SIG-M5 treated with dmso at 0.1 percent for 504 hours (cell line): ENCODE measurements around the gene TRPV3.
"Not testable (repeated sequence)": the region's sequence is repeated elsewhere in the genome, so short reads cannot be mapped to it uniquely, and the experiment has no call there.

Experiments used
- DNase-seq: peaks from one replicate; lab custom pipeline; 2025; ENCODE audit not compliant: unreplicated experiment; lab: John Stamatoyannopoulos, UW

Gene TRPV3

GRCh38 chr17:3475812-3476610, 81.6 kb downstream of the TRPV3 start, which contains the start of gene ASPA:
Gene ASPA (plus strand): TSS chr17:3475997. CDS start chr17:3476160, 163 bp downstream.
- DNase-seq = no peak

GRCh38 chr17:3475251-3475685, 82.3 kb downstream of the TRPV3 start:
- DNase-seq = no peak

- DNase-seq = no peak
Observed at GRCh38 chr17:3474212-3474611, 83.4 kb downstream of the TRPV3 start.

GRCh38 chr17:3472137-3472536, 85.5 kb downstream of the TRPV3 start:
- no peak for DNase-seq

- no peak for DNase-seq
Observed at GRCh38 chr17:3471599-3471998, 86.0 kb downstream of the TRPV3 start, which contains the start of gene SPATA22. Gene SPATA22 (minus strand): TSS chr17:3471819. CDS start chr17:3469325, 2,494 bp downstream.

GRCh38 chr17:3469529-3469928, 88.1 kb downstream of the TRPV3 start:
- no peak for DNase-seq

- DNase-seq = not testable (repeated sequence)
Observed at GRCh38 chr17:3466355-3466754, 91.3 kb downstream of the TRPV3 start.
